Chondrocyte (in vitro differentiated cells): ENCODE results near the gene OSBPL3. TPM values are rescaled to one million over a fixed set of nuclear protein-coding genes. Genes with fewer than 3 reads are reported as not detected.

Experiments
- DNase-seq: peaks from one replicate; pipeline ENCODE4 v3.0.0; 2021; ENCODE audit warnings: mixed read lengths, low spot score
- H3K27ac Mint-ChIP-seq: one replicate; pipeline ENCODE4 v1.8.0; 2021; ENCODE audit warnings: mild to moderate bottlenecking, moderate library complexity, mixed read lengths; ENCODE audit not compliant: unreplicated experiment
- H3K27me3 Mint-ChIP-seq: 2 replicates; pipeline ENCODE4 v1.8.0; 2021; ENCODE audit warnings: low read depth, mixed read lengths
- H3K36me3 Mint-ChIP-seq: 2 replicates; pipeline ENCODE4 v1.8.0; 2021; ENCODE audit warnings: low read depth, mixed read lengths
- H3K4me1 Mint-ChIP-seq: 2 replicates; pipeline ENCODE4 v1.8.0; 2021; ENCODE audit warnings: low read depth, mild to moderate bottlenecking, mixed read lengths
- H3K4me3 Mint-ChIP-seq: one replicate; pipeline ENCODE4 v1.8.0; 2021; ENCODE audit warnings: mild to moderate bottlenecking, moderate library complexity, mixed read lengths; ENCODE audit not compliant: unreplicated experiment
- H3K9me3 Mint-ChIP-seq: 2 replicates; pipeline ENCODE4 v1.8.0; 2021; ENCODE audit warnings: low read depth, mixed read lengths
- total RNA-seq: library from RNA; stranded (reverse); gene quantifications from 3 replicates; pipeline ENCODE4 v1.2.1, GENCODE V29; 2021
- TF ChIP-seq, protein P1 (sequence below): fragments of 200-600 bp; sonication (generic); IDR thresholded peaks from 2 replicates; pipeline ENCODE4 v1.5.0; 2021; ENCODE audit warnings: antibody characterized with exemption, mild to moderate bottlenecking, moderate library complexity

Gene OSBPL3
- total RNA-seq, 1 donor from 2014 or later: 5.7 TPM

DNA sequence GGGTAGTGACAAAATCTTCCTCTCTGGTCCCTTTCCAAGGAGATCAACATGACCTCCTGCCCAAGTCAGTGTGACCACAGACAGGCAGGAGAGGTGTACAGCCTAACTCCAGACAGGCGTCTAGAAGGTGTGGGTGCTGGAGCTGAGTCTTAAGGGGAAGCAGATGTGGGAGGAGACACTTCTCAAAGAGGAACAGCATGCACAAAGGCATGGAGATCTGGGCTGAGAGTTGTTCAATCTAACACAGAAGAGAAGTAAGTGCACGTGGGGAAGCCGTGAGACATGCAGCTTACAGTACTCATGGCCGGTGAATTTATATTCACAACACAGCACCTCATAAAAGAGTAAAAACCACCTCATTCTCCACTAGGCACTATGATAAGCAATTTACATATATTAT lies 198.9 kb downstream of the OSBPL3 start:
- TF ChIP-seq, protein P1, sequence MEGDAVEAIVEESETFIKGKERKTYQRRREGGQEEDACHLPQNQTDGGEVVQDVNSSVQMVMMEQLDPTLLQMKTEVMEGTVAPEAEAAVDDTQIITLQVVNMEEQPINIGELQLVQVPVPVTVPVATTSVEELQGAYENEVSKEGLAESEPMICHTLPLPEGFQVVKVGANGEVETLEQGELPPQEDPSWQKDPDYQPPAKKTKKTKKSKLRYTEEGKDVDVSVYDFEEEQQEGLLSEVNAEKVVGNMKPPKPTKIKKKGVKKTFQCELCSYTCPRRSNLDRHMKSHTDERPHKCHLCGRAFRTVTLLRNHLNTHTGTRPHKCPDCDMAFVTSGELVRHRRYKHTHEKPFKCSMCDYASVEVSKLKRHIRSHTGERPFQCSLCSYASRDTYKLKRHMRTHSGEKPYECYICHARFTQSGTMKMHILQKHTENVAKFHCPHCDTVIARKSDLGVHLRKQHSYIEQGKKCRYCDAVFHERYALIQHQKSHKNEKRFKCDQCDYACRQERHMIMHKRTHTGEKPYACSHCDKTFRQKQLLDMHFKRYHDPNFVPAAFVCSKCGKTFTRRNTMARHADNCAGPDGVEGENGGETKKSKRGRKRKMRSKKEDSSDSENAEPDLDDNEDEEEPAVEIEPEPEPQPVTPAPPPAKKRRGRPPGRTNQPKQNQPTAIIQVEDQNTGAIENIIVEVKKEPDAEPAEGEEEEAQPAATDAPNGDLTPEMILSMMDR: no peak
- Mint-ChIP-seq H3K4me3 (no peak overlapping the region), H3K27me3 (no peaks in the 10 kb centered on the region), H3K9me3 (peaks cover 7% of the 10 kb centered on the region), H3K27ac (no peak overlapping the region), H3K36me3 (peaks cover 3% of the 10 kb centered on the region), H3K4me1 (peaks cover 8% of the 10 kb centered on the region)
- no peak for DNase-seq

DNA sequence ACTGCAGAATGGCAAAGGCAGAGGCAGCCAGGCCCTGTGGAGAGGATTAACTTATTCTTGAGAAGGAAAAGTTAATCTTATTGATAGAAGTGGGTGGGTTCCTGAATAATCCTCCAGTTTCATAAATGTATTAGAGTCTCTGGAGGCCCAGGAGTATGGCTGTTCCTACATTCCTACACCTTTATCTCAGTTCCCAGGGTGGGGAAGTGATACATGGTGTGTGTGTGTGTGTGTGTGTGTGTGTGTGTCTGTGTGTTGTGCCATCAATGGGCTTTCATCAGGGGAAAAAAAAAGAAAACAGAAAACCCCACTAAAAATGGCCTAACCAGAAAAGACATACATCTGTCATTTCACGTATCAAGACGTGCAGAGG lies 200.7 kb downstream of the OSBPL3 start:
- Mint-ChIP-seq H3K27me3 (no peaks in the 10 kb centered on the region), H3K9me3 (peaks cover 7% of the 10 kb centered on the region), H3K36me3 (peaks cover 3% of the 10 kb centered on the region), H3K4me1 (peaks cover 17% of the 10 kb centered on the region), H3K4me3 (no peak overlapping the region), H3K27ac (peak overlapping the region; percentile 94)
- DNase-seq: no peak
- TF ChIP-seq, protein P1: no peak

DNA sequence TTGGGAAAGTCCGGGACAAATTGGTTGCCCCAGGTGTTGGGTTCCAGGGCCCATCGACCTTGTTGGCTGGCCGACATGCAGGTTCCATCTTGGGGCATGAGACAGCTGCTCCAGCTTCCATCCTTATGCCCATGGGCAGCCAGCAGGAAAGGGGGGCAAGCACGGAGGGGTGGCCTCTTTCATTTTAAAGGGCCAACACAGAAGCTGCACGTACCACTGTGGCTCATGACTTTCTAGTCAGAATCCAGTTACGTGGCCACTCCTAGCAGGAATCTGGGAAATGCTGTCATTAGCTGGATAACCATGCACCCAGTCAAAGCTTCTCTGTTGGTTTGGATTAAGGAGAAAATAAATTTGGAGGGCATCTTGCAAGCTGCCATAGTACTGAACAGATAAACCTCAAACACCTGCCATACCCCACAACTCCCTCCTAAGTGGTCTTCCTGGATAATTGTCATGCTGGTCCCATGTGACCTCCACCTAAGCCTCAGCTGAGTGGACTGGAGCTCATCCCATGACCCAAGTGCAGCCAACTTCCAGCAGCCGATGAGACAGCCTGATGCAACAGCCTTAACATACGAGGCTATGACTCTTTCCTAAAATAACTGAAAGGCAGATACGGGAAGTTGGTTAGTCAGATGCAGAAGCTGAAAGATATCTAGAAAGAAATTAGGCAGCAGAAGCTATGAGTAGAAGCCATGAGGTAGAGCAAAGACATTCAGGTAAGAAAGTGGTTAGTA lies 201.3 kb downstream of the OSBPL3 start:
- DNase-seq: no peak
- Mint-ChIP-seq H3K9me3 (peaks cover 4% of the 10 kb centered on the region), H3K27ac (peak overlapping the region; percentile 94), H3K4me3 (no peak overlapping the region), H3K4me1 (peaks cover 20% of the 10 kb centered on the region), H3K27me3 (no peaks in the 10 kb centered on the region), H3K36me3 (peaks cover 2% of the 10 kb centered on the region)
- TF ChIP-seq, protein P1: no peak

DNA sequence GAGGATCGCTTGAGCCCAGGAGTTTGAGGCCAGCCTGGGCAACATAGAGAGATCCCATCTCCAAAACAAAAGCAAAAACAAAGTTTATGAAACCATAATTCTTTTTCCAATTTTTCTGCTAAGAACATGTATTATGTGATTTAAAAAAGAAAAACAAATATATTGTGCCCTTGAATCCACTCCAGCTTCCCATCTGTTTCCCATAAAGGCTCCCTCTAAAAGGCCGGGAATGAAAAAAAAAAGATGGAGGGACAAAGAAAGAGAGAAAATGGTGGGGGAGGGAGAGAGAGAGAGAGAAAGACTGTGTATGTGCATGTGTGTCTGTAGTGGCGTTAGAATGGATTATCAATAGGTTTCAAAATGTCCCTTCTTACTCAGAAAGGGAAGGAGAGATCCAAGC lies 202.2 kb downstream of the OSBPL3 start:
- DNase-seq: no peak
- H3K4me3 Mint-ChIP-seq: no peak overlapping the region
- no peaks in the 10 kb centered on the region for H3K27me3 Mint-ChIP-seq
- H3K36me3 Mint-ChIP-seq: no peaks in the 10 kb centered on the region
- no peaks in the 10 kb centered on the region for H3K9me3 Mint-ChIP-seq
- TF ChIP-seq, protein P1: no peak
- H3K27ac Mint-ChIP-seq: no peak overlapping the region
- H3K4me1 Mint-ChIP-seq: peaks cover 25% of the 10 kb centered on the region

DNA sequence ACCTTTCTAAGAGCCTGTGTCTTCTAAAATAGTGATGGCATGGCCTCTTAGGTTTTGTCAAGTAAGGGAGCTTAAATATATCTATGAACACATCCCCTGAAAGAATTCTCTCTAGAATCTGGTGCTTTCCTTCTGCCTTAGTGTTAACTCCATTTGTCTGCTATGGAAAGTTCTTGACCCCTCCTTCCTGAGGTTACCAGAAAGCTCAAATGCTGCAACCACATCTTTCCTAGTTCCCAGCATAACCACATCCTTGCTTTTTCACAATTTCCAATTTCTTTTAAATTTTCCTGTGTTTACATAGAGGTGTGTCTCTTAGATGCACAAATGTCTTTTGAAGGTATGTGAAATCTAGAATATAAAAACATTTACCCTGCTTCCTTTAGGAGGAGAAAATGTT lies 206.3 kb downstream of the OSBPL3 start:
- DNase-seq: no peak
- TF ChIP-seq, protein P1: no peak
- H3K36me3 Mint-ChIP-seq: no peaks in the 10 kb centered on the region
- H3K27ac Mint-ChIP-seq: no peak overlapping the region
- peaks cover 6% of the 10 kb centered on the region for H3K9me3 Mint-ChIP-seq
- peaks cover 17% of the 10 kb centered on the region for H3K4me1 Mint-ChIP-seq
- H3K27me3 Mint-ChIP-seq: no peaks in the 10 kb centered on the region
- no peak overlapping the region for H3K4me3 Mint-ChIP-seq
